GM18511 (cell line): Measurements from ENCODE around the gene RPL35.

ENCODE experiments used
- ATAC-seq: cut with Tn5 transposase; IDR thresholded peaks from one replicate; pipeline ENCODE4 v1.9.1; 2021; ENCODE audit warnings: mild to moderate bottlenecking, moderate library complexity; ENCODE audit not compliant: unreplicated experiment

The RPL35 gene

DNA sequence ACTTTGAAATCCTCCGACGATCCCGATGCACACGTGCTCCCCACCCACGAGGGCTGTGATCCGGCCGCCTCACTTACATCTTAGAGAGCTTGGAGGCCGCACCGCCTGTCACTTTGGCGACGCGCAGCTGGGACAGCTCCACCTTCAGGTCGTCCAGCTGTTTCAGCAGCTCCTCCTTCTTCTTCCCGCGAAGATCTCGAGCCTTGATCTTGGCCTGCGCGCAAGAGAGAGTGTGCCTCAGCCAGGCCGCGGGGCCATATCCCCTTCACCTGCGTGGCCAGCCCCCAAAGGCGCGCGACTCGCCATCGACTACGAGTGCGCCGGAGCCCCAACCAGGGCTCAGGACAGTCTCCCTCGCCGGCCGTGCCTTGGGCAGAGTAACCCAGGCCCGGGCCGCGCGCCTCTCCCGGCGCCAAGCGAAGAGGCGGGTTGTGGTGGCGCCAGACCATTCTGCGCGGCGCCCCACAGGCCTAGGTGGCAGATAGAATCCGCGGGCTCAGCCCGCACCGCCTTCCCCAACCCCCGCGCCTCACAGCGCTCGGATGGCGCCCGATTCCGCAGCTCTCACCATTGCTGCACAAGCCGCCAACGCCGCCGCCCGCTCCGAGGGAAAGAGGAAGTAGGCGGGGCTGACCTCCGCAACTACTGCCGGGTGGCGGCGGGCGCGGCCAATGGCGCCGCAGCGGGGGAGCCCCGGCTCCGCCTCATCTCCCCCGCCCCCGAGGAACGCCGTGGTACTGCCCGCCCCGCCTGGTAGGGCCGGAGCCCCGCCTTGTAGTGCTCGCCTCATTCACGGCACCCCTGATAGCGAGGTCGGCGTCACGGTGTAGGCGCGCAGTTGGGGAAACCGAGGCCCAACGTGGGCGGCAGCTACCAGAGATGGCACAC is at the start of gene RPL35, which contains the start of gene ARPC5L:
Gene RPL35, minus strand, starts transcription at position 616 of the 888 bp plus-strand sequence. Its CDS starts 45 bp downstream, at position 571.
Gene ARPC5L, plus strand, starts transcription at position 789 of the 888 bp plus-strand sequence. CDS start 7,161 bp downstream, outside the sequence.
- ATAC-seq = peak; percentile 91

DNA sequence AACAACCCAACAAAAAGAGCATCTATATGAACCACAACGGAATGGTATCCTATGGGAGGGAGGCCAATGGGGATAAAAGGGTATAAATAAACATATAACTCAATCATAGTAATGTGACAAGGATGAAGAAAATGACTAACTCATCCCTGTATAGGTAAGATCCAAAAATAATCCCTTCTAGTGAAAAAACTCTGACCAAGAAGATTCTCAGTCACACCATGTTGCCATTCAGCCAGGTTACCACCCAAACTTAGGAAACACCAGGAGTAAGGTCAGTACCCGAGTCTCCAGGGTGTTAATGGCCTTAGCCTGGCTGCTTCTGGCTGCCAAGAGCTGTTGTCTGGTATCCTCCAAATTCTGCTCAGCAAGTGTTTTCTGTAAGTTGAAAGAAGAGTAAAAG is 46.3 kb upstream of the RPL35 start:
- no peak for ATAC-seq

DNA sequence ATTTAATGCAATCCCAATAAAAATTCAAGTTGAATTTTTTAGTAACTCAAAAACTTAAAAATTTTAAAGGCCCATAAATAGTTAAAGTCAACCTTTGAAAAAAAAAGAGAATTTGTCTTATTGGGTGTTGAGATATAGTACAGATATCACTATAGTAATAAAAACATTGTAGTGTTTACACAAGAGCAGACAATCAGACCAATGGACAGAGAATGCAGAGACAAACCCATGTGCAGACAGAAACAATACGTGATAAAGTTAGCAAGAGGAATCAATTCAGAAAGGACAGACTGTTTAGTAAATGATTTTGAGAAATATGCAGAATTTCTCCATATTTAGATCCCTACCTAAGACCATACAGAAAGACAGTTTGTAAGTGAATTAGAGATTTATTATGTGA is 45.2 kb upstream of the RPL35 start:
- no peak for ATAC-seq

DNA sequence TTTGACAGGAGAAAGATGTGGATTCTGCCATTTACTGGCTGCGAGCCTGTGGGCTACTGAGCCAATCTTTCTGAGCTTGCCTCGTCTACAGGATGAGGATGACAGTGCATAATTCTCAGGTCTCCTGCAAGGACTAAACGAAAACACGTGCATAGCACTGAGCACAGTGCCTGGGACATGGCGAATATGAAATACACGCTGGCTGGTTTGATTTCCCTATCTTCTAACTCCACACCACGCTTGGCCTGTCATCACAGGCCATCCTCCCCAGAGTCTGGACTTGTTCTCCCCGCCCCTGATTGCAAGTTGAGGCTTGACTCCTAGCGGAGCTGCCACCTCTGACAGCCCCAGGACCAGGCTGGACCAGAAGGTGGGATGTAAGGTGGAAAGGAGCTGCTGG is 38.1 kb upstream of the RPL35 start:
- no peak for ATAC-seq

DNA sequence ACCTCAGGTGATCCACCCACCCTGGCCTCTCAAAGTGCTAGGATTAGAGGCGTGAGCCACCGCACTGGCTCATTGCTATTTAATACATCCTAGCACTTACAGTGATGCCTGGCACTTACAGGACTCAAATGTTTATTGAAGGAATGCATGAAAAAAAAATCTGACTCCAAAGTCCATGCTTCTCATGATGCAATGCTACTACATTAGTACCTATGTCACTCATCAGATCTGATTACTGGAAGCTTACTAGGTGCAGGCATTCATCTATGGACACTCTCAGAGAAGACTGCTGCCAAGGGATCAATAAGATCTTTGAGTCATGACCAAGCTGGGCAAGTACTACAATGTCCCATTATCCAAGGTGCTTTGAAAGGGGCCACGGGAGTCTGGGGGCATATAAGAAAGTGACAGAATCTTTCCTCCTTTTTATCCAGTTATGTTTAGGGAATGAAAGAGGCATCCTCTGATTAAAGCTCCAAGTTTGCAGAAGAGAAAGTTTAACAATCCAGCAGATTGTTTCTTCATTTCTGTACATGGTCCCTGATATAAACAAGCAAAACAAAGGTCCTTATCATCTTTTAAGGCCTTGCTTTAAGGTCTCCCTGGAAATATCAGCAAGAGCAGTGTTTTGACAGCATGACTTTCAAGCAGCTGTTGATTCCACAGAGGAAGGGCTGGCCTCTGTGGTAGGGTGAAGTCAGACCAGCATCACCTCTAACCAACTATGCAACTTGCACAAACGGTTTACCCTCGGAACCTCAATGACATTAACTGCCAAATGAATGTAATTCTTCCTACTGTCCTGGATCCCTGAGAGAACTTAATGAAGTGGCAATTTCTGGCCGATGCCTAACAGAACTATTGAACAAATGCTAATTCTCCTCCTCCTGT is 36.1 kb upstream of the RPL35 start:
- no peak for ATAC-seq

DNA sequence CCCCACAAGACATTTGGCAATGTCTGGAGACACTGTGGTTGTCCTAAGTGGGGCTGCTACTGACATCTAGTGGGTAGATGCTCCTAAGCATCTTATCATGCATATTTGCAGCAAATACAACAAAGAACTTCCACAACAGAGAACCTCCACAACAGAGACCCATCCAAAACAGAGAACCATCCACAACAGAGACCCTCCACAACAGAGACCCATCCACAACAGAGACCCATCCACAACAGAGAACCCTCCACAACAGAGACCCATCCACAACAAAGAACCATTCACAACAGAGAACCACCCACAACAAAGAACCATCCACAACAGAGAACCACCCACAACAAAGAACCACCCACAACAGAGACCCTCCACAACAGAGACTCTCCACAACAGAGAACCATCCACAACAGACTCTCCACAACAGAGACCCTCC is 33.0 kb upstream of the RPL35 start:
- no peak for ATAC-seq

DNA sequence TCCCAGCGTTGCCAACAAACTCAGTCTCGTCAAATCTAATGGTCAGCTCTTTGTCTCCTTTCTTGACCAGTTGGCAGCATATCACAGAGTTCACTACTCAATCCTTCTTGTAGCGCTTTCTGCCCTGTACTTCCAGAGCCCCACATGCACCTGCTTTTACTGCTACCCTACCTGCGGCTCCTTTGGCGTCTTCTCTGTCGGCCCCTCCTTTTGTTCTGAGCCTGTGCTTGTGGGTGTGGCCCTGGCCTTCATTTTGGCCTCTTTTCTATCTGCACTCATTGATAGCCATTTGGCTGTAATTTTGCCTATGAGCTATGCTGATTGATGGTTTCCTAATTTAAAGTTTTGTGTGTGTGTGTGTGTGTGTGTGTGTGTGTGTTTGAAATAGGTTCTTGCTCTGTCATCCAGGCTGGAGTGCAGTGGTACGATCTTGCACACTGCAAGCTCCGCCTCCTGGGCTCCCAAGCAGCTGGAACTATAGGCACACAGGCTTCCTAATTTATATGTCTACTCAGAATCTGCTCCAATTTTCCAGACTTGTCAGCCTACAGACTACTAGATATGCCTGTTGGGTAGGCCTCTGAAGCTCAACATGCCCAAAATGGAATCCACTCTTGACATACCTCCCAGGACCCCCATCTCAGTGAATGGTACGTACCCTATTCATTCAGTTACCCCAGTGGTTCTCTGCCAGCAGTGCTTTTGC is 32.4 kb upstream of the RPL35 start:
- ATAC-seq = no peak

DNA sequence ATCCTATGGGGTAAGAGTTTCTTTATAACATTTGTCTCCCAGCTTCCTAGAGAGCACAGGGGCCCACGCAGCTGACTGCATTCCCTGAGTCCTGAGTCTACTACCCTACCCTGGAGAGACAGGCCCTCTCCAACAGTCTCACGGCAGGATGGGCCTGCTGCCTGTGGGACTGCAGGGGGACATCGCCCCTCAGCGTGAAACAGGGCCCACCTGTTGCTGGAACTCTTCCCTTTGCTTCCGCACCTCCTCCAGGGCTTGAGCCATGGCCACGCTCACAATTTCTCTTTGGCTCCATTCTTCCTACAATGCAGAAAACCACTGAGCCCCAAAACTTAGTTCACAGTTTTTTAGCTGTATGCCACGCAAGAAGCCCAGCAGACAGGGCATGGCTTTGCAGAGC is 28.4 kb upstream of the RPL35 start:
- no peak for ATAC-seq

DNA sequence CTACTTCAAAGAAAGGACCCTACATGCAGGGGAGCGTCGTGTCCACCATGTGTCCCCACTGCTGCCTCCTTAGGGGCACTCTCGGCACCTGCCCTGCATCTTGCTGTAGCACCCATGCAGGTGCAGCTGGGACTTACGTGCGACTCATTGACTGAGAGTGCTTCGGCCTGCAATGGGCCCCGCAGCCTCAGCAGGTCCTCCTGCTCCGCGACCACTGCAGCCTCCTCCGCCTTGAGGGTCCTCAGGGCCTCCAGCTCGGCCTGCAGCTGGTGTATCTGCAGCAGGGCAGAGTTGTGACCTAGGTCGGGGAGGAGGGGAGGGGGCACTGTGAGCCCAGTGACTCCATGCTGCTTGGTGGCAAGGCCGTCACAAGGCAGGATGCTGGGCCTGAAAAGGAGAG is 27.2 kb upstream of the RPL35 start:
- ATAC-seq = no peak

DNA sequence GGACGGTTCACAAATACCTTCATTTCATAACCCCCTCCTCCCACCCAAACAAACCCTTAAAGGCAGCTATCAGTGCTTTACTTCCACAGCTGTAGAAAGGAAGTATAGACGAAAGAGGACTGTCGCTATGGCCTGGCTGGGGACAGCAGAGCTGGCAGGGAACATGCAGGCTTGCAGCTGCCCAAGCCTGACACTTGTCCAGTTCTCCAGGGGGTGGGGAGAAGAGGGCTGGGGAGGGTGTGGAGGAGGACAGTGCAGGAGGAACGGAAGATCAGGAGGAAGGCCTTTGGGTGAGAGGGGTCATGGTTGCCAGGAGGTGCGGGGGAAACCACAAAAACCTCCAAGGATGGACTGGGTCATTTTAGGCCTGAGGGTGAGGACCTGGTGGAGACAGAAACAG is 26.1 kb upstream of the RPL35 start:
- no peak for ATAC-seq

DNA sequence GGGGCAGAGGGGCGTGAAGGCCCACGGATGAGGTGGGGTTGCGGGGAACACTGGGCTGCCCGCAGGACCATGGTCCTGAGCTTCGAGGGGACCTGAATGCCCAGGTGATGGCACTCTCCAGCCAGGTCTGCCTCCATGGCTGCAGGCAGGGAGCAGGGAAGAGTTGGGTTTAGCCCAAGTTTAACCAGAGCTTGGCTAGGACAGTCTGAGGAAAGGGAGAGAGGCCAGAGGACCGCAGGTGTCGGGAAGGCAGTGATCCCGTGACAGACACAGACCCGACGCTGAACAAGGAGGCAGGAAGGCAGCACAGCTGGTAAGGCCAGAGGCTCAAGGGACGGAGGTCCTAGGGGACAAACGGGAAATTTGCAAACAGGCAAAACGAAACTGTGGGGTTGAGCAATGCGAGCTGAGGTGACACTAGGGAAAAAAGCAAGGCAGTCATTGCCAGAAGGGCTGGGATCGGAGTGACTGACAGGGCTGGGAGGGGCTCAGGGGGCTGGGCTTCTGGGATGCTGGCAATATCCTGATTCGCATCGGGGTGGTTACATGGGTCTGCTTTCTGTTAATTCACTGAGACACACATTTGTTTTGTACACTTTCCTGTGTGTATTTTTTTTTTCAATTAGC is 25.2 kb upstream of the RPL35 start:
- no peak for ATAC-seq

DNA sequence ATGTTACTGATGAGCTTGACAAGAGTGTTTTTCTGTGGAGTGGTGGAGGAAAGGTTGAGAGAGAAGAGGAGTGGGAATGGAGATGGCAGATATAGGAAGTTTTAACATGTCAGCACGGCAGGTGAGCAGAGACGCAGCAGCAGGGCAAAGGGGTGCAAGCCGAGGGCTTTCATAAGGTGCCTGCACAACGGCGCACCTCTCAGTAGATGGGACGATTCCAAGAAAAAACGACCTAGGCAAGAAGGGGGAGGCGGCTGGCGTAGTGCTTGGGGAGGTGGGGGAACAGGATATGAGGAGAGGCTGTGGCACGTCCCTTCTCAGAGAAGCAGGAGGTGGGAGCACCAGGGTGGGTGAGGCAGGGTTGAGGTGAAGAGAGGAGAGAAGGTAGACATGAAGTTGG is 24.7 kb upstream of the RPL35 start:
- ATAC-seq = no peak

DNA sequence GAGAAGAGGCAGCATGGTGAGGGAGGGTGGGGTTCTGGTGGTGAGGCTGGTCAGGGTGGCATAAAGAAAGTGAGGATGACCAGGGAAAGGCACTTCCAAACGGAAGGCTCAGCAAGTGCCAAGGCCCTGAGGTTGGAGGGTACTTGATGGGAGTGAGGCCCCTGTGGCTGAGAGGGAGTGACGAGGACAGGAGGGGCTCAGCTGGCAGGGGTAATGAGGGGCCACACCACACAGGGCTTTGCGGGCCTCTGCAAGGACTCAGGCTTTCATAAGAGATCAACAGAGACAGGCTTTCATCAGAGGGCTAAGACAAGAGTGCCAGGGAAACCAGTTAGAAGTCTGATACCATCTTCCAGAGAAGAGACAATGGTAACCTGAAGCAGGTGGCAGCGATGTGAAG is 23.8 kb upstream of the RPL35 start:
- ATAC-seq = no peak

DNA sequence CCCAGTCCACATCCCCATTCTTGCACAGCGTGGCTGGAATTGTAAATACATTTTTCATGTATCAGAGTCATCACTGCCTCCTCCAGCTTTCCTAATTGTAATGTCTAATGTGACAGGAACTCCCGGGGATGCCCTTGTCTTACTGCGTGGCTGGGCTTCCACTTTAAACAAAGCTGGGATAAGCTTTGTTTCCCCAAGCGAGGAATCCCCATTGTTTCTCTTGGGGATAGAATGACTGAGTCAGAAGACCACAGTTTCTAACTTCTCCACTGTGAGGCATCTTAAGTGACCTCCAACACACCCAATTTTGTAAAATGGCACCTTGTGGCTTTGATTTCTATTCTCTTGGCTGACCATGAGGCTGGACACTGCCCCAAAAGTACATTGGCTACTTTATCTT is 22.6 kb upstream of the RPL35 start:
- no peak for ATAC-seq

DNA sequence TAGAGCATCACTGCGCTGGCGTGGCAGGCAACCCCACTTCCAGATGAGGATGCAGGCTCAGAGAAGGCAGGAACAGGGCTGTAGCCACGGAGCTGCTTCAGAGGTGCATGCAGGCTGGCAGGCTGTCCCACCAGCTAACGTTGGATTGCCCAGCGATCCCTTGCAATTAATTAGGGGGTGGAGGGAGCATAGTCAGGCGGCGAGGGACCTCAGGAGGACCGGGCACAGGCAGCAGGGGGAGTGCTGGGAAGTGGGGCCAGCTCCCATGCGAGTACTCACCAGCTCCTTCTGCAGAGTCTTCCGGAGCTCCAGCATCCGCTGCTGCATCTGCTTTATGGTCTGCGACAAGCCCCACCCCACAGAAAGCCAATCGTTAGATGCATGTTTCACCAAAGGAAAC is 20.5 kb upstream of the RPL35 start:
- no peak for ATAC-seq

DNA sequence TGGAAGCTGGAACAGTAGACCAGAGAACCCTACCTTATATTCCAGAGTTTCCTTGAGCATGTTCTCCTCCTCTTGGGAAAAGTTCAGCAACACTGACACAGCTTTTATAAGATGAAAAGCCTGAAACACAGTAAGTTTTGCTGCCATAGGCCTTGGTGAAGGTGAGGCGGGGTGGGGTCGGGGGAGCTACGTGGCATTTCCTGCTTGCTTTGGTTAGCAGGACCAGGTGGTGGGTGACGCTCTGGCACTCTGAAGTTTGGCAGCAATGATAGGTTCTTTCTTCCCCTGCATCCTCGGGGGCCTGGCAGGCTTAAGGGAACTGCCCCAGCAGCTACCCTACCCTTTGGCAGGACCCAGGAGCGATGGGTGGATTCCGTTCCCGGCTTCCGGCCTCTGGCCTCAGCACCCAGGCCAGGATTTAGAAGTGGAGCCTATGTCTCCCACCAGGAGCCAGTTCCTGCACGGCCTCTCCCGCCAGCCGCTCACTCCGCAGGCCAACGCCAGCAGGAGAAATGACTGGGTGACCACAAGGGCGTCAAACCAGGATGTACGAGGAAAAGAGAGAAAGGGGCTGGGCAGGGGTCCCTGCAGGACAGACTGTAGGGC is 19.5 kb upstream of the RPL35 start:
- no peak for ATAC-seq

DNA sequence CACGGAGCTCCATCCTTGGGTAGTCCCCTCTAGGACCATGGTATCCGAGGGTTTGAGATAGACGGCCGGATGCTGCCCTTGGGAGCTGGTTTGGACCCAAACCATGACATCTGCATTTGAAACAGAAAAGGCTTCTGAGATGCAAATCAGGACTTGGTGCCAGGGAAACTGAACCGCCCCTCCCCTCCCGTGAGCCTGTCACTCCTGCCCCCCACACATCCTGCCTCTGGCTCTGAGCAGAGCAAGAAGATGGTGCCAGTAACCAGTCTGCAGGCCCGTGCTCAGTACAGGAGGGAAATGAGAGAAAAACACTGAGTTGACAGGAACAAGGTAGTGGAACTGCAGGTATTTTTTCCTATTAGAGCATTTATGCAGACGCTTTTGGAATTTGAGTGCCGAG is 18.7 kb upstream of the RPL35 start:
- ATAC-seq = no peak

DNA sequence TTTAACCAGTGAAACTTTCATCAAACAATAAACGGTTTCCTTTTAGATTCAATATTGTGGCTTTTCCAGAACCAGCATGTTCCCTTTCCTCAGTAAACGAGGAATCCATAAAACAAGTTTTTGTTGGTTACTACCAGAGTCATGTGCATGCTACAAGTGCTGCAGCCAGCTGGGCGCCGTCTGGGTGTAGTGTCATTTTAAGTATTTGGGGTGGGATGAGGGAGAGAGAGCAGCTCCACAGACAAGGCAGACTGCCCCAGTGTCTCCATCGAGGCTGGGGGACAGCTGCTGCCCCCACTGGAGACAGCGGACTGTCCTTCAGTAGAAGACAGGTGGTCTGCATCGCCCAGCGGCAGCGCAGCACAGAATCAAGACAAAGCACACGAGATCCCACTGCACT is 17.5 kb upstream of the RPL35 start:
- ATAC-seq = no peak

DNA sequence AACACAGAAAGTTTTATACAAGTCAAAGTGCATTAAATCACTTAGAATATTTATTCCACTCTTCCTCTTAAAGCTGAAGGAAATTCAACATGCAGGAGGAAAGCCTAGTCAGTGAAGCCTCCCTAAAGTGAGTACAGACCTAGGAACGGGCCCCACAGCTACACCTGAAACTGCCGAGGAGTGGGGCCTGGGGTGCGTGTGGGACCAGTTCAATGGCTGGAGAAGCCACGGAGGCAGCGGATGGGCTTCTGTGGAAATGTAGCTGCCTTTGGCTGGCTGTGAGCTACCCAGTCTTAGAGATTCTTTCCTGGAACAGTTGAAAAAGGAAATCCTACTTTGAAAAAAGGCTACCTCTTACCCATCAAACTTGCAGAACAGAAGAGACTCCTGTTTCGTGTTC is 16.8 kb upstream of the RPL35 start:
- ATAC-seq = no peak

DNA sequence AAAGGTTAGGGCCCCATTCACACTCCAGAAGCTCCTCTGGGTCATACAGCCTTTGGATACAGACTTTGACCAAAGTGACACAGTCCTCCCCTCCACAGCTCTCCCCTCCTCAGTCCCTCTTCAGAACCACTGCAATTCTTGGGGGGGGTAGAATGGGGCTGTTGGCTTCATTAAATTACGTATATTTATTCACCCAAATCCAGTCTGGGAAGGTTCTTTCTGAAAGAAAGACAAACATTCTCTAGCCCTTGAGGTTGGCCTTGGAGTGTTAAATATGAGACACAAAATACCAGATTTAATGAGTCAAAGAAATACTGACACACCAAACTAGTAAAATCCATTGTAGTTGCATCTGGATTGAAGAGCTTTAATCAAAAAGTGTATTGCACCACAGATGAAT is 16.3 kb upstream of the RPL35 start:
- ATAC-seq = no peak
